A549 treated with Hydrocortisone at 1 μM for 4 hours (cell line): ENCODE data around the gene GATAD2B. TPM values are rescaled to one million over a fixed set of nuclear protein-coding genes. Genes with fewer than 3 reads are reported as not detected.

Experiments
- total RNA-seq: library from RNA; stranded (reverse); fragments of 200-300 nt; extraction: Qiagen RNA extraction; gene quantifications from 5 replicates; pipeline ENCODE4 v1.2.3, GENCODE V29; 2022

Gene GATAD2B
- 7.9 to 11.3 TPM (median 9.1 TPM) in 5 replicates for total RNA-seq

GRCh38 chr1:153922972-153923925 is at the start of gene GATAD2B:
TSS of gene GATAD2B (minus strand) at chr1:153922972. CDS start at chr1:153828347, 94,625 bp downstream.

DNA sequence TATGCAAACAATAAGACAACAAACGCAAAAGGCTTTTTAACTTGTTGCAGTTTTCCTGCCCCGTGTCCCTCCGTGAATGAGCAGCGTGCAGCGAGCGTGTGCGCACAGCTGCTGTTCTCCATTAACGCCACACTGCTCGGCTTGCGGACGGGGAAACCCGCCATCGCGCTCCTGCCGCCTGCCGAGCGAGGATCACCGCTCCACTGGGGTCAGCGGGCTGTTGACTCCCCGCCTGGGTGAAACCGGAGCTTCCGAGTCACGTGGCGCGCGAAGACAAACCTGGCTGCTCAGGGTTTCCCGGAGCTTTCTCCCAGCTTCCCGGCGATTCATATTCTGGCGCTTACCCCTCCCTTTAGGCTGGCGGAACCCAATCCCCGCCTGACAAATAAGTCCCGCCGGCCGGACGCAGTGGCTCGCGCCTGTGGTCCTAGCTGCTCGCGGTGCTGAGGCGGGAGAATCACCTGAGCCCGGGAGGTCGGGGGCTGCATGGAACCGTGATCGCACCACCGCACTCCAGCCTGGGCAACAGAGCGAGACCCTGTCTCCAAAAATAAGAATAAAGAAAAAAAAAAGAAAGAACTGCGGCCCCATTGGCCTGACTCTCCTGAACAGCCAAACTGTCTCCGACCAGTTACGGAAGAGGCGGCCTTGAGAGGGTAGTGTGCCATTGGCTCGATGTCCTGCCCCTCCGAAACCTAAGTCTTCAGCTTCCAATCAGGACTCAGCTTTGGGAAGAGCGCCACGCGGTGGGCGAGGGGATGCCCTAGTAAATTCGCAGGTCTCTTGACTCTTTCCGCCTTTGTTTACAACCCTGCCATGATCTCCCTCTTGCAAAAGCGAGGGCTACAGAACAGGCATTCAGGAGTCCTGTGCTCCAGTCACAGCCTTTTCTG is 44.6 kb upstream of the GATAD2B start, which contains the start of gene CREB3L4:
CREB3L4 (plus strand) TSS at position 796 of the 893 bp plus-strand sequence. CDS start 624 bp downstream, outside the sequence.

DNA sequence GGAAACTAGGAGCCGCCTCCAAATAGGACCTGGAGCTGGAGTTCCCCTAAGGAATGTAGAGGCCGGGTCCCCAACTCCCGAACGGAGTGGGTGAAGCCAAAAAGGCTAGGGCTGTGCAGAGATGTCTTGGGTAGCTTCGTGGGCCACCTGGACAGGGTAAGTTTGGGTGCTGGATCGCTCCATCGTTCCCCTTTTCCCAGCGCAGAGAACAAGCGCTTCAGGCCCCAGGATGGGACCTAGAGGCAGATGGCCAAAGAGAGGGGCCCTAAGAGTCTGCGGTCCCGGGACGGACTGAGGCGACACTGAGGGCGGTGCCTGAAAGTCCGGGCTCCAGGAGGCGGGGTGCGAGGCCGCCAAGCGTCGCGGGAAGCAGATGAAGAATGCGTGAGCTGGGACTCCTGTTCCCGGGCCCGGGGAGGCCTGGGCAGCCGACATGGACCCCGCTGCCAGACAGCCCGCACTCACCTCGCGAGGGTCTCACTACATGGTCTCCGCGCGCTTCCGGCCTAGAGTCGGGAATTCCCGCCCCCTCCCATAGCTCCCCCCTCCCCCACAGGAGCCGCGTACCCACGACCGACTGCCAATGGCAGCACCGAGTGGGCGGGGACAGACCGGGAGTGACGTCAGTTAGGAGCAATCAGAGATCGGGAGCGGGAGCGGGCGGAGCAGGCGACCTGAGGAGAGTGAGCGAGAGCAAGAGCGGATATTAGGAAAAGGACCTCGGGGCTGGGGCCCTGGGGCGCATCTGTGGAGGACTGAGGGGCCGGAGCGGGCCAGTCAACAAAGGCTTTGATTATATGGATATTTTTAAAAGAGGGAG is 40.5 kb upstream of the GATAD2B start, which contains the start of gene SLC39A1:
SLC39A1 (minus strand) TSS at position 508 of the 820 bp plus-strand sequence. CDS start 822 bp downstream, outside the sequence.

GRCh38 chr1:153958111-153958960 is 35.6 kb upstream of the GATAD2B start, which contains the start of gene CRTC2:
TSS of gene CRTC2 (minus strand) at chr1:153958612. CDS start at chr1:153958497, 115 bp downstream.

GRCh38 chr1:153946622-153947241 is 24.0 kb upstream of the GATAD2B start, which contains the start of gene DENND4B:
TSS of gene DENND4B (minus strand) at chr1:153946718. CDS start at chr1:153944374, 2,344 bp downstream.

DNA sequence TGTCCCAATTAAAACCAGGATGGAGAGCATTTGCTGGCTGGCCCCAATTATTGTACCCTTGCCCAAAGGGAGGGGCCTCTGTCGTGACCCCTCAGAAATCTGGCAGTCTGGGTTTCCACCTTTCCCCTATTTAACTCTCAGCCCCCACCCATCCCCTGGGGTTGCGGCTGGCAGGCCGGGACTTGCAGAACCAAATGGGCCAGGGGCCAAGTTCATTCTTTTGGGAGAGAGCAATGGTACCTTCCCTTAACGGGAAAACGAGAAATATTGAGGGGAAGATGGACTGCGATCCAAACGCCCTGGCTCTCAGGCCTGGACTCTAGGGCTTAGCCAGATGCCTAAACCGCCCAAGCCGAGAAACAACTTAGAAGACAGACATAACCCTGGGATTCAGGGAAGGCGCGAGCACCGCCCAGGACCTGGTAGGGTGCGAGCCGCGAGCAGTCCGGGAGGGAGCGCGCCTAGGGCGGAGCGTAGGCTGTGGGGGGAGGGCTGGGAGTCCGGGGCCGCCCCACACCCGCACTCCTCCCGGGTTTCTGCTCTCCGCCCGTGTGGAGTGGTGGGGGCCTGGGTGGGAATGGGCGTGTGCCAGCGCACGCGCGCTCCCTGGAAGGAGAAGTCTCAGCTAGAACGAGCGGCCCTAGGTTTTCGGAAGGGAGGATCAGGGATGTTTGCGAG is 147.9 kb downstream of the GATAD2B start, which contains the start of gene SLC27A3:
SLC27A3 (plus strand) TSS at position 628 of the 678 bp plus-strand sequence. CDS start 91 bp downstream, outside the sequence.

Other genes with a start within 250 kb of the GATAD2B start
- 1.6 to 2.5 TPM (median 1.9 TPM) in 5 replicates for gene NPR1, start 244.3 kb downstream of the GATAD2B start, total RNA-seq
- 18.7 to 21.0 TPM (median 20.5 TPM) in 5 replicates for gene INTS3, start 194.9 kb downstream of the GATAD2B start, total RNA-seq
- 0.84 to 1.8 TPM (median 1.0 TPM) in 5 replicates for gene SLC27A3, start 147.6 kb downstream of the GATAD2B start, total RNA-seq
- gene DENND4B, start 23.7 kb upstream of the GATAD2B start, total RNA-seq: 28.7 to 34.7 TPM (median 32.6 TPM) in 5 replicates
- gene CRTC2, start 35.6 kb upstream of the GATAD2B start, total RNA-seq: 35.0 to 40.6 TPM (median 35.8 TPM) in 5 replicates
- gene SLC39A1, start 40.6 kb upstream of the GATAD2B start, total RNA-seq: 160 to 170 TPM (median 162 TPM) in 5 replicates
- gene CREB3L4, start 44.9 kb upstream of the GATAD2B start, total RNA-seq: 7.8 to 10.5 TPM (median 9.3 TPM) in 5 replicates
- 105 to 161 TPM (median 144 TPM) in 5 replicates for gene JTB, start 54.7 kb upstream of the GATAD2B start, total RNA-seq
- gene RAB13, start 63.4 kb upstream of the GATAD2B start, total RNA-seq: 126 to 154 TPM (median 129 TPM) in 5 replicates
- gene RPS27, start 67.8 kb upstream of the GATAD2B start, total RNA-seq: 4,245 to 5,781 TPM (median 4,379 TPM) in 5 replicates
- not detected in 5 replicates for gene NUP210L, start 232.1 kb upstream of the GATAD2B start, total RNA-seq